ENCODE results near the gene KLHL14.
"Not testable (repeated sequence)": the region's sequence is repeated elsewhere in the genome, so short reads cannot be mapped to it uniquely, and the experiment has no call there.

KLHL14 gene

GRCh38 chr18:32670727-32671126 lies 102.1 kb downstream of the KLHL14 start:
- H3K9me2 ChIP-seq (replicated peaks; ENCODE audit: insufficient read depth, low read length), result no peaks in the 10 kb centered on the region
- H3F3A ChIP-seq (ENCODE audit: insufficient read depth), result no peaks in the 10 kb centered on the region
- no peaks in the 10 kb centered on the region for H3K36me3 ChIP-seq (ENCODE audit: low read length)
- TF ChIP-seq EZH2phosphoT487 (conservative IDR thresholded peaks at IDR 0.05; ENCODE audit: low read length) (no peak), CTCF (IDR thresholded peaks at IDR 0.05; ENCODE audit: insufficient read depth, low read length, poor library complexity, severe bottlenecking) (no peak)
- no peak overlapping the region for H2AFZ ChIP-seq (ENCODE audit: low read depth, low read length, severe bottlenecking)
- no peak overlapping the region for H3K27ac ChIP-seq (ENCODE audit: low read depth, low read length)
- no peak overlapping the region for H3K4me3 ChIP-seq (ENCODE audit: insufficient read depth, low read length, poor library complexity, severe bottlenecking)
- no peaks in the 10 kb centered on the region for H3K27me3 ChIP-seq (ENCODE audit: low read length)
- no peak overlapping the region for H3K4me2 ChIP-seq (ENCODE audit: low read depth, low read length, poor library complexity, severe bottlenecking)
- no peak overlapping the region for H3K9ac ChIP-seq (ENCODE audit: low read length)
- H3K79me2 ChIP-seq (ENCODE audit: insufficient read depth, low read length), result no peaks in the 10 kb centered on the region
- no peaks in the 10 kb centered on the region for H4K20me1 ChIP-seq (ENCODE audit: low read depth, low read length)
- H3K9me3 ChIP-seq (ENCODE audit: insufficient read depth, low read length), result no peaks in the 10 kb centered on the region

GRCh38 chr18:32669549-32670165 lies 103.2 kb downstream of the KLHL14 start:
- no peak overlapping the region for H2AFZ ChIP-seq (ENCODE audit: low read depth, low read length, severe bottlenecking)
- no peaks in the 10 kb centered on the region for H3K79me2 ChIP-seq (ENCODE audit: insufficient read depth, low read length)
- no peak overlapping the region for H3K4me2 ChIP-seq (ENCODE audit: low read depth, low read length, poor library complexity, severe bottlenecking)
- no peaks in the 10 kb centered on the region for H4K20me1 ChIP-seq (ENCODE audit: low read depth, low read length)
- no peaks in the 10 kb centered on the region for H3K27me3 ChIP-seq (ENCODE audit: low read length)
- H3K9me2 ChIP-seq (replicated peaks; ENCODE audit: insufficient read depth, low read length), result no peaks in the 10 kb centered on the region
- TF ChIP-seq EZH2phosphoT487 (conservative IDR thresholded peaks at IDR 0.05; ENCODE audit: low read length), result no peak
- no peak overlapping the region for H3K4me3 ChIP-seq (ENCODE audit: insufficient read depth, low read length, poor library complexity, severe bottlenecking)
- H3F3A ChIP-seq (ENCODE audit: insufficient read depth), result no peaks in the 10 kb centered on the region
- H3K27ac ChIP-seq (ENCODE audit: low read depth, low read length), result no peak overlapping the region
- no peaks in the 10 kb centered on the region for H3K36me3 ChIP-seq (ENCODE audit: low read length)
- H3K9me3 ChIP-seq (ENCODE audit: insufficient read depth, low read length), result no peaks in the 10 kb centered on the region
- no peak overlapping the region for H3K9ac ChIP-seq (ENCODE audit: low read length)

GRCh38 chr18:32668956-32669355 lies 103.9 kb downstream of the KLHL14 start:
- Histone ChIP-seq H3K36me3 (ENCODE audit: low read length) (no peaks in the 10 kb centered on the region), H2AFZ (ENCODE audit: low read depth, low read length, severe bottlenecking) (no peak overlapping the region), H3F3A (ENCODE audit: insufficient read depth) (no peaks in the 10 kb centered on the region), H3K9me2 (replicated peaks; ENCODE audit: insufficient read depth, low read length) (no peaks in the 10 kb centered on the region), H3K27ac (ENCODE audit: low read depth, low read length) (no peak overlapping the region), H3K4me3 (ENCODE audit: insufficient read depth, low read length, poor library complexity, severe bottlenecking) (no peak overlapping the region), H3K27me3 (ENCODE audit: low read length) (no peaks in the 10 kb centered on the region), H3K9me3 (ENCODE audit: insufficient read depth, low read length) (no peaks in the 10 kb centered on the region), H4K20me1 (ENCODE audit: low read depth, low read length) (no peaks in the 10 kb centered on the region), H3K79me2 (ENCODE audit: insufficient read depth, low read length) (no peaks in the 10 kb centered on the region), H3K4me2 (ENCODE audit: low read depth, low read length, poor library complexity, severe bottlenecking) (no peak overlapping the region), H3K9ac (ENCODE audit: low read length) (no peak overlapping the region)
- TF ChIP-seq EZH2phosphoT487 (conservative IDR thresholded peaks at IDR 0.05; ENCODE audit: low read length), result no peak
- no peak for TF ChIP-seq CTCF (IDR thresholded peaks at IDR 0.05; ENCODE audit: insufficient read depth, low read length, poor library complexity, severe bottlenecking)

GRCh38 chr18:32661486-32662299 lies 111.1 kb downstream of the KLHL14 start:
- Histone ChIP-seq H3K79me2 (ENCODE audit: insufficient read depth, low read length) (no peaks in the 10 kb centered on the region), H4K20me1 (ENCODE audit: low read depth, low read length) (no peaks in the 10 kb centered on the region), H3F3A (ENCODE audit: insufficient read depth) (no peaks in the 10 kb centered on the region), H3K4me2 (ENCODE audit: low read depth, low read length, poor library complexity, severe bottlenecking) (no peak overlapping the region), H3K4me3 (ENCODE audit: insufficient read depth, low read length, poor library complexity, severe bottlenecking) (no peak overlapping the region), H3K9me2 (replicated peaks; ENCODE audit: insufficient read depth, low read length) (no peaks in the 10 kb centered on the region), H3K36me3 (ENCODE audit: low read length) (no peaks in the 10 kb centered on the region), H3K9me3 (ENCODE audit: insufficient read depth, low read length) (no peaks in the 10 kb centered on the region), H3K9ac (ENCODE audit: low read length) (no peak overlapping the region), H3K27ac (ENCODE audit: low read depth, low read length) (no peak overlapping the region), H2AFZ (ENCODE audit: low read depth, low read length, severe bottlenecking) (no peak overlapping the region), H3K27me3 (ENCODE audit: low read length) (0 out of 2 replicates have a peak, but pooled peaks cover 2% of the 10 kb centered on the region)
- TF ChIP-seq CTCF (IDR thresholded peaks at IDR 0.05; ENCODE audit: insufficient read depth, low read length, poor library complexity, severe bottlenecking) (no peak), EZH2phosphoT487 (conservative IDR thresholded peaks at IDR 0.05; ENCODE audit: low read length) (no peak)

- not testable (repeated sequence) for H3K9ac ChIP-seq (ENCODE audit: low read length); H3K27me3 ChIP-seq (ENCODE audit: low read length); H3K4me2 ChIP-seq (ENCODE audit: low read depth, low read length, poor library complexity, severe bottlenecking); H3K79me2 ChIP-seq (ENCODE audit: insufficient read depth, low read length); H3K9me3 ChIP-seq (ENCODE audit: insufficient read depth, low read length); H3K4me3 ChIP-seq (ENCODE audit: insufficient read depth, low read length, poor library complexity, severe bottlenecking); H3F3A ChIP-seq (ENCODE audit: insufficient read depth); H3K27ac ChIP-seq (ENCODE audit: low read depth, low read length); H2AFZ ChIP-seq (ENCODE audit: low read depth, low read length, severe bottlenecking); H3K9me2 ChIP-seq (replicated peaks; ENCODE audit: insufficient read depth, low read length); H3K36me3 ChIP-seq (ENCODE audit: low read length); H4K20me1 ChIP-seq (ENCODE audit: low read depth, low read length)
These were observed 118.3 kb downstream of the KLHL14 start for GRCh38 chr18:32654507-32654906.
